Naive thymus-derived CD4-positive, alpha-beta T cell (primary cell): Measurements from ENCODE around the gene C1orf167. TPM values are rescaled to one million over a fixed set of nuclear protein-coding genes. Genes with fewer than 3 reads are reported as not detected.

Experiments used
- ATAC-seq: fragments of 150-1000 bp; cut with Tn5 transposase; 2 replicates; pipeline ENCODE4 v1.10.0; 2021; ENCODE audit warnings: mild to moderate bottlenecking, moderate library complexity
- CTCF ChIA-PET: fragments of 350-600 bp; sonication (Branson Sonifier 250); formaldehyde crosslinking; loops from one replicate; lab custom pipeline; 2021; ENCODE audit warnings: antibody characterized with exemption; lab: Charles Lee
- POLR2A ChIA-PET: fragments of 350-600 bp; sonication (Branson Sonifier 250); formaldehyde crosslinking; loops from one replicate; lab custom pipeline; 2021; ENCODE audit warnings: antibody characterized with exemption, inconsistent platforms; lab: Charles Lee
- DNase-seq, 9 donors: peaks; one replicate each; pipeline versions ENCODE4 v3.0.0 to v3.0.0-alpha.2; 2020 to 2022; ENCODE audit warnings: mixed read lengths in 1 of 9
- H3K27ac ChIP-seq: one replicate; pipeline ENCODE4 v1.7.0; 2013; ENCODE audit warnings: mild to moderate bottlenecking, low read depth, low read length, moderate library complexity
- H3K27me3 ChIP-seq, 2 donors: one replicate each; pipeline ENCODE4 v1.7.0; 2013; ENCODE audit warnings: low read length in 2 of 2, mild to moderate bottlenecking in 2 of 2, moderate library complexity in 2 of 2; ENCODE audit not compliant: control insufficient read depth in 2 of 2, insufficient read depth in 2 of 2
- H3K36me3 ChIP-seq, 3 experiments: 1 replicate in 2 of 3; 2 replicates in 1 of 3; pipeline ENCODE4 v1.7.0; 2013; ENCODE audit warnings: low read length in 3 of 3, mild to moderate bottlenecking in 3 of 3, moderate library complexity in 1 of 3; ENCODE audit not compliant: insufficient read depth in 3 of 3, control insufficient read depth in 2 of 3
- H3K4me1 ChIP-seq, 2 donors: one replicate each; pipeline ENCODE4 v1.7.0; 2013; ENCODE audit warnings: low read length in 2 of 2, mild to moderate bottlenecking in 2 of 2, moderate library complexity in 1 of 2; ENCODE audit not compliant: control insufficient read depth in 2 of 2, insufficient read depth in 2 of 2
- H3K4me3 ChIP-seq: 2 replicates; pipeline ENCODE4 v1.7.0; 2013; ENCODE audit warnings: mild to moderate bottlenecking, low read length
- H3K9me3 ChIP-seq, 3 experiments: 1 replicate in 2 of 3; 2 replicates in 1 of 3; pipeline ENCODE4 v1.7.0; 2013; ENCODE audit warnings: low read length in 3 of 3; ENCODE audit not compliant: control insufficient read depth in 2 of 3
- H3K27ac Mint-ChIP-seq, 9 donors: one replicate each; pipeline ENCODE4 v1.8.0; 2020 to 2022; ENCODE audit warnings: mixed read lengths in 9 of 9, mild to moderate bottlenecking in 8 of 9, moderate library complexity in 5 of 9, inconsistent platforms in 2 of 9
- H3K27me3 Mint-ChIP-seq, 5 donors: one replicate each; pipeline ENCODE4 v1.8.0; 2021 to 2022; ENCODE audit warnings: mixed read lengths in 5 of 5, mild to moderate bottlenecking in 1 of 5
- H3K36me3 Mint-ChIP-seq, 5 donors: one replicate each; pipeline ENCODE4 v1.8.0; 2020 to 2022; ENCODE audit warnings: mixed read lengths in 5 of 5, mild to moderate bottlenecking in 3 of 5, inconsistent platforms in 1 of 5
- H3K4me1 Mint-ChIP-seq, 7 donors: one replicate each; pipeline ENCODE4 v1.8.0; 2020 to 2022; ENCODE audit warnings: mixed read lengths in 7 of 7, mild to moderate bottlenecking in 3 of 7, inconsistent platforms in 1 of 7
- H3K4me3 Mint-ChIP-seq, 10 donors: one replicate each; pipeline ENCODE4 v1.8.0; 2020 to 2022; ENCODE audit warnings: mild to moderate bottlenecking in 10 of 10, mixed read lengths in 10 of 10, moderate library complexity in 6 of 10, inconsistent platforms in 2 of 10
- H3K9me3 Mint-ChIP-seq, 11 donors: one replicate each; pipeline ENCODE4 v1.8.0; 2020 to 2022; ENCODE audit warnings: mixed read lengths in 11 of 11, mild to moderate bottlenecking in 4 of 11, inconsistent platforms in 1 of 11, moderate library complexity in 1 of 11
- intact Hi-C, 2 donors: fragments of 100-400 bp; cut with micrococcal nuclease; formaldehyde crosslinking; loops; one replicate each; pipeline ENCODE4 v1.15.1; 2023
- polyA plus RNA-seq, 2 donors: library from polyadenylated mRNA; unstranded; fragments of 300-500 nt; fragmentation: Illumina TruSeq; gene quantifications; one replicate each; pipeline ENCODE4 v1.2.3, GENCODE V29; 2021
- total RNA-seq, 6 experiments: library from RNA in 5 of 6; stranded (reverse) in 5 of 6; gene quantifications; 1 replicate in 5 of 6; 2 replicates in 1 of 6; pipeline ENCODE4 v1.2.3 and lab custom pipeline; 2021 to 2026

C1orf167 gene
- total and polyA plus RNA-seq, 7 experiments from 2014 or later: 0.13 to 0.45 TPM; not detected in 5

- peaks cover 0 to 82% (median 10%) of the 10 kb centered on the region in 3 experiments for H3K36me3 ChIP-seq
- no peak overlapping the region for H3K27ac Mint-ChIP-seq
- no peaks in the 10 kb centered on the region for H3K27me3 ChIP-seq
- peaks cover 0 to 5% (median 0%) of the 10 kb centered on the region in 7 donors for H3K4me1 Mint-ChIP-seq
- ATAC-seq (no peak), DNase-seq (no peak)
- intact Hi-C loops: no loop called here
- H3K4me3 ChIP-seq: no peak overlapping the region
- POLR2A ChIA-PET: no interaction called here
- no peak overlapping the region for H3K27ac ChIP-seq
- CTCF ChIA-PET: no interaction called here
- no peak overlapping the region for H3K4me3 Mint-ChIP-seq
- H3K27me3 Mint-ChIP-seq: no peaks in the 10 kb centered on the region
- peaks cover 0 to 31% (median 9%) of the 10 kb centered on the region in 5 donors for H3K36me3 Mint-ChIP-seq
- H3K9me3 Mint-ChIP-seq: no peaks in the 10 kb centered on the region
- no peaks in the 10 kb centered on the region for H3K4me1 ChIP-seq
- H3K9me3 ChIP-seq: no peaks in the 10 kb centered on the region
Measured at GRCh38 chr1:11793819-11794218, 31.8 kb downstream of the C1orf167 start.

- H3K9me3 Mint-ChIP-seq: no peaks in the 10 kb centered on the region
- ChIA-PET POLR2A (no interaction called here), CTCF (interaction anchor here (0.5 kb wide), 1 partner anchor 327 kb away, joined by 3 read pairs; no protein-coding TSS in a partner anchor)
- Histone ChIP-seq H3K4me1 (no peaks in the 10 kb centered on the region), H3K27me3 (no peaks in the 10 kb centered on the region), H3K36me3 (peaks cover 0 to 86% (median 10%) of the 10 kb centered on the region in 3 experiments), H3K9me3 (no peaks in the 10 kb centered on the region), H3K27ac (no peak overlapping the region), H3K4me3 (no peak overlapping the region)
- ATAC-seq: no peak
- intact Hi-C loops: no loop called here
- no peak for DNase-seq
- H3K4me1 Mint-ChIP-seq: peaks cover 0 to 5% (median 0%) of the 10 kb centered on the region in 7 donors
- H3K36me3 Mint-ChIP-seq: peaks cover 0 to 35% (median 9%) of the 10 kb centered on the region in 5 donors
- H3K27ac Mint-ChIP-seq: peak overlapping the region in 1 of 9 donors; percentile 9
- no peaks in the 10 kb centered on the region for H3K27me3 Mint-ChIP-seq
- H3K4me3 Mint-ChIP-seq: no peak overlapping the region
Measured at GRCh38 chr1:11794446-11795237, 32.6 kb downstream of the C1orf167 start.

- Histone ChIP-seq H3K4me1 (no peaks in the 10 kb centered on the region), H3K36me3 (peaks cover 0 to 86% (median 12%) of the 10 kb centered on the region in 3 experiments), H3K27ac (no peak overlapping the region), H3K4me3 (no peak overlapping the region), H3K9me3 (no peaks in the 10 kb centered on the region), H3K27me3 (no peaks in the 10 kb centered on the region)
- Mint-ChIP-seq H3K4me1 (peaks cover 0 to 5% (median 0%) of the 10 kb centered on the region in 7 donors), H3K4me3 (no peak overlapping the region), H3K27me3 (no peaks in the 10 kb centered on the region), H3K9me3 (no peaks in the 10 kb centered on the region), H3K36me3 (peaks cover 0 to 41% (median 9%) of the 10 kb centered on the region in 5 donors), H3K27ac (peak overlapping the region in 2 of 9 donors; percentile 26 to 78)
- POLR2A ChIA-PET: no interaction called here
- intact Hi-C loops: no loop called here
- ATAC-seq (no peak), DNase-seq (no peak)
- CTCF ChIA-PET: interaction anchor here (0.5 kb wide), 1 partner anchor 326 kb away, joined by 3 read pairs; no protein-coding TSS in a partner anchor
Measured at GRCh38 chr1:11795238-11795890, 33.4 kb downstream of the C1orf167 start.

- Mint-ChIP-seq H3K27ac (no peak overlapping the region), H3K27me3 (no peaks in the 10 kb centered on the region), H3K4me3 (no peak overlapping the region), H3K4me1 (peaks cover 0 to 6% (median 2%) of the 10 kb centered on the region in 7 donors), H3K9me3 (no peaks in the 10 kb centered on the region), H3K36me3 (peaks cover 5 to 43% (median 9%) of the 10 kb centered on the region in 5 donors)
- ChIA-PET CTCF (interaction anchor here (0.6 kb wide), 1 partner anchor 15 kb away, joined by 3 read pairs; no protein-coding TSS in a partner anchor), POLR2A (interaction anchor here (1.0 kb wide), 1 partner anchor 10 kb away, joined by 4 read pairs; the partner anchor contains the start of genes CLCN6 and MTHFR)
- Histone ChIP-seq H3K36me3 (peaks cover 0 to 86% (median 18%) of the 10 kb centered on the region in 3 experiments), H3K4me1 (no peaks in the 10 kb centered on the region), H3K4me3 (no peak overlapping the region), H3K9me3 (no peaks in the 10 kb centered on the region), H3K27me3 (no peaks in the 10 kb centered on the region), H3K27ac (no peak overlapping the region)
- intact Hi-C loops: no loop called here
- ATAC-seq (no peak), DNase-seq (no peak)
Measured at GRCh38 chr1:11796036-11796828, 34.2 kb downstream of the C1orf167 start.

GRCh38 chr1:11797525-11798216, 35.7 kb downstream of the C1orf167 start:
- peaks cover 5 to 41% (median 9%) of the 10 kb centered on the region in 5 donors for H3K36me3 Mint-ChIP-seq
- H3K27ac Mint-ChIP-seq: no peak overlapping the region
- DNase-seq (no peak), ATAC-seq (no peak)
- intact Hi-C loops: no loop called here
- no peaks in the 10 kb centered on the region for H3K9me3 Mint-ChIP-seq
- no peaks in the 10 kb centered on the region for H3K27me3 Mint-ChIP-seq
- Histone ChIP-seq H3K9me3 (no peaks in the 10 kb centered on the region), H3K27ac (no peak overlapping the region), H3K4me3 (no peak overlapping the region), H3K4me1 (peaks cover 5 to 8% of the 10 kb centered on the region in 2 donors), H3K36me3 (peaks cover 0 to 72% (median 18%) of the 10 kb centered on the region in 3 experiments), H3K27me3 (no peaks in the 10 kb centered on the region)
- no peak overlapping the region for H3K4me3 Mint-ChIP-seq
- CTCF ChIA-PET: interaction anchor here (0.6 kb wide), 1 partner anchor 14 kb away, joined by 3 read pairs; no protein-coding TSS in a partner anchor
- H3K4me1 Mint-ChIP-seq: peaks cover 6 to 16% (median 13%) of the 10 kb centered on the region in 7 donors
- POLR2A ChIA-PET: no interaction called here

GRCh38 chr1:11799099-11799498, 37.1 kb downstream of the C1orf167 start:
- peaks cover 0 to 63% (median 15%) of the 10 kb centered on the region in 3 experiments for H3K36me3 ChIP-seq
- DNase-seq (no peak), ATAC-seq (no peak)
- no peak overlapping the region for H3K4me3 ChIP-seq
- Mint-ChIP-seq H3K27ac (no peak overlapping the region), H3K27me3 (no peaks in the 10 kb centered on the region), H3K9me3 (no peaks in the 10 kb centered on the region), H3K4me3 (no peak overlapping the region), H3K36me3 (peaks cover 5 to 39% (median 9%) of the 10 kb centered on the region in 5 donors), H3K4me1 (peaks cover 14 to 31% (median 24%) of the 10 kb centered on the region in 7 donors)
- CTCF ChIA-PET: no interaction called here
- peaks cover 16 to 22% of the 10 kb centered on the region in 2 donors for H3K4me1 ChIP-seq
- H3K9me3 ChIP-seq: no peaks in the 10 kb centered on the region
- no peak overlapping the region for H3K27ac ChIP-seq
- H3K27me3 ChIP-seq: no peaks in the 10 kb centered on the region
- POLR2A ChIA-PET: no interaction called here
- intact Hi-C loops: no loop called here
